ENCODE measurements around the gene NKAIN4. TPM values are rescaled to one million over a fixed set of nuclear protein-coding genes. Genes with fewer than 3 reads are reported as not detected.

The NKAIN4 gene
- total and polyA plus RNA-seq, 12 donors: 0.15 to 2.8 (median 0.36) TPM; not detected in 6

GRCh38 chr20:63280929-63281545, 26.8 kb upstream of the NKAIN4 start:
- peaks cover 0 to 91% of the 10 kb centered on the region in 2 donors for H3K36me3 ChIP-seq (replicated peaks in 1 of 2)
- H3K4me3 ChIP-seq: no peak overlapping the region
- H3K27ac ChIP-seq: no peak overlapping the region
- no peak for DNase-seq
- H3K9me3 ChIP-seq (replicated peaks in 1 of 3): no peaks in the 10 kb centered on the region
- WGBS, 4 donors: 75 to 95% (median 81%) methylated on average over 7 to 19 of the region's 19 CpGs
- H3K4me1 ChIP-seq (replicated peaks in 1 of 2): no peaks in the 10 kb centered on the region
- no peak for TF ChIP-seq CTCF (IDR thresholded peaks at IDR 0.05)
- TF ChIP-seq POLR2A (IDR thresholded peaks at IDR 0.05): no peak
- intact Hi-C loops (cut with DNase I): no loop called here
- H3K27me3 ChIP-seq: no peaks in the 10 kb centered on the region

DNA sequence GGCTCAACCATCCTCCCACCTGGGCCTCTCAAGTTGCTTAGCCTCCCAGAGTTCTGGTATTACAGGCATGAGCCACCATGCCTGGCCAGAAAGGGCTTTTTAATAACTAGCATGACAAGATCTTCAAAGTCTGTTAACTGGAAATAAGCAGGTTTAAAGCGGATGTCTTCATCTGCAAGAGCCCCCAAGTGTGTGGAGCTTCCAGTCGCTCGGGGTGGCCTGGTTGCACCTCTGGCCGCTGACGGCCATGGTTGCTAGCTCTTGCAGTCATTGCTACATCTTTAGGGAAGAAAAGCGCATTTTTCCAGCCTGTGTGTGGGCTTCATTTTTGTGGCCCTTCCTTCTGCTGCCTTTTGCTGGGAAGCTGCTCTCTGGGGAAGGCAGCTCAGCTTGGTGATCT, 26.1 kb upstream of the NKAIN4 start:
- Histone ChIP-seq H3K36me3 (replicated peaks in 1 of 2) (peaks cover 0 to 89% of the 10 kb centered on the region in 2 donors), H3K9me3 (replicated peaks in 1 of 3) (no peaks in the 10 kb centered on the region), H3K4me3 (no peak overlapping the region), H3K4me1 (replicated peaks in 1 of 2) (no peaks in the 10 kb centered on the region), H3K27me3 (no peaks in the 10 kb centered on the region), H3K27ac (no peak overlapping the region)
- intact Hi-C loops (cut with DNase I): no loop called here
- no peak for DNase-seq
- WGBS, 4 donors: 91 to 96% (median 94%) methylated on average over 6 of the region's 6 CpGs
- TF ChIP-seq CTCF (IDR thresholded peaks at IDR 0.05): no peak
- no peak for TF ChIP-seq POLR2A (IDR thresholded peaks at IDR 0.05)

DNA sequence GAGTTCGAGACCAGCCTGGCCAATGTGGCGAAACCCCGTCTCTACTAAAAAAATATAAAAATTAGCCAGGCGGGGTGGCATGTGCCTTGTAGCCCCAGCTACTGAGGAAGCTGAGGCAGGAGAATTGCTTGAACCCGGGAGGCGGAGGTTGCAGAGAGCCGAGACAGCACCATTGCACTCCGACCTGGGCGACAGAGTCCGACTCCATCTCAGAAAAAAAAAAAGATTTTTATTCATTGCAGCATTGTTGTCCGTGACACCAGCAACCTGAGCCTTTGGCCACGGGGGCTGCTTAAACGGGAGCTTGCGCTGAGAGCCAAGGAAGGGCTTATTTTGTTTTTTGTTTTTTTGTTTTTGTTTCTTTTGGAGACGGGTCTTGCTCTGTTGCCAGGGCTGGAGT, 25.7 kb upstream of the NKAIN4 start:
- no peaks in the 10 kb centered on the region for H3K27me3 ChIP-seq
- intact Hi-C loops (cut with DNase I): no loop called here
- DNase-seq: no peak
- no peak overlapping the region for H3K27ac ChIP-seq
- no peaks in the 10 kb centered on the region for H3K9me3 ChIP-seq (replicated peaks in 1 of 3)
- 88 to 92% (median 90%) methylated on average over 15 of the region's 15 CpGs for WGBS, 4 donors
- H3K4me1 ChIP-seq (replicated peaks in 1 of 2): no peaks in the 10 kb centered on the region
- H3K4me3 ChIP-seq: no peak overlapping the region
- peaks cover 0 to 86% of the 10 kb centered on the region in 2 donors for H3K36me3 ChIP-seq (replicated peaks in 1 of 2)
- TF ChIP-seq POLR2A (IDR thresholded peaks at IDR 0.05) (no peak), CTCF (IDR thresholded peaks at IDR 0.05) (no peak)

DNA sequence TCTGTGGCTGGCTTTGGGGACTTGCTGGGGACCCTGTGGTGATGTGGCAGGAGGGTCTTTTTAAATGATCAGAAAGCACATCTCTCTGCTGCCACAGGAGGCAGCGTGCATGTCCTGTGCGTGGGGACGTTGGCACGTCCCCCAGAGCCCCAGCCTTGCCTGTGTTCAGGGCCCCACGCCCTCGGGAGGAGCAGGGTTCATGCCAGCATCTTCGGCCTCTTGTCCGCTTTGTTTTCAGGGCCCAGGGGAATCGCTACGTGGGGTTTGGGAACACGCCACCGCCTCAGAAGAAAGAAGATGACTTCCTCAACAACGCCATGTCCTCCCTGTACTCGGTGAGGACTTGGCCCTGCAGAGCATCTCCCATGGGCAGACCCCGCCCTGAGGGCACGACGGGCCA, 24.4 kb upstream of the NKAIN4 start:
- Histone ChIP-seq H3K4me3 (no peak overlapping the region), H3K9me3 (replicated peaks in 1 of 3) (no peaks in the 10 kb centered on the region), H3K36me3 (replicated peaks in 1 of 2) (peaks cover 0 to 79% of the 10 kb centered on the region in 2 donors), H3K4me1 (replicated peaks in 1 of 2) (peaks cover 8 to 11% of the 10 kb centered on the region in 2 donors), H3K27ac (no peak overlapping the region), H3K27me3 (no peaks in the 10 kb centered on the region)
- TF ChIP-seq CTCF (IDR thresholded peaks at IDR 0.05) (no peak), POLR2A (IDR thresholded peaks at IDR 0.05) (no peak)
- DNase-seq: no peak
- intact Hi-C loops (cut with DNase I): no loop called here
- 85 to 89% (median 87%) methylated on average over 17 of the region's 17 CpGs for WGBS, 4 donors

Measured in adrenal gland (tissue), 12 donors.